Prostate gland (tissue), 2 donors: ENCODE results near the gene SLC25A36. TPM values are rescaled to one million over a fixed set of nuclear protein-coding genes. Genes with fewer than 3 reads are reported as not detected.

Experiments used
- DNase-seq: peaks from one replicate; pipeline ENCODE4 v3.0.0-alpha.2; 2019; ENCODE audit warnings: low spot score
- H3K27ac ChIP-seq, 2 donors: fragments of 200-600 bp; sonication (generic); 2 replicates each; pipeline ENCODE4 v1.5.1; 2017 to 2019
- H3K27me3 ChIP-seq: fragments of 200-600 bp; sonication (generic); replicated peaks from 2 replicates; pipeline ENCODE4 v1.5.1; 2019; ENCODE audit not compliant: insufficient read depth
- H3K36me3 ChIP-seq, 2 donors: fragments of 200-600 bp; sonication (generic); 1 replicate in 1 of 2; 2 replicates in 1 of 2; pipeline versions ENCODE4 v1.5.1 to v1.8.1; 2017 to 2019
- H3K4me1 ChIP-seq: fragments of 200-600 bp; sonication (generic); replicated peaks from 2 replicates; pipeline ENCODE4 v1.5.1; 2019
- H3K4me3 ChIP-seq, 2 donors: fragments of 200-600 bp; sonication (generic); 2 replicates each; pipeline ENCODE4 v1.5.1; 2017 to 2019
- H3K9me3 ChIP-seq: fragments of 200-600 bp; sonication (generic); 2 replicates; pipeline ENCODE4 v1.5.1; 2017
- CTCF ChIP-seq, 4 experiments: fragments of 200-600 bp in 2 of 4; fragments of 450-650 bp in 2 of 4; sonication (generic) in 2 of 4; IDR thresholded peaks; 1 replicate in 3 of 4; 2 replicates in 1 of 4; pipeline ENCODE4 v1.5.1; 2016 to 2019; ENCODE audit warnings: antibody characterized with exemption in 4 of 4, mild to moderate bottlenecking in 2 of 4, moderate library complexity in 2 of 4
- POLR2A ChIP-seq: fragments of 450-650 bp; IDR thresholded peaks from one replicate; pipeline ENCODE4 v1.6.1; 2016; ENCODE audit warnings: antibody characterized with exemption, mild to moderate bottlenecking
- POLR2AphosphoS5 ChIP-seq: sonication (generic); formaldehyde crosslinking; IDR thresholded peaks from one replicate; pipeline ENCODE4 v1.6.1; 2017; ENCODE audit warnings: antibody characterized with exemption
- WGBS: methylation state at CpG from one replicate; pipeline ENCODE4 v1.1.5; 2018; 5-methylcytosine and 5-hydroxymethylcytosine counted together
- intact Hi-C: fragments of 100-400 bp; cut with DNase I; formaldehyde crosslinking; loops from one replicate; pipeline ENCODE4 v1.14.2; 2022
- total RNA-seq, 2 donors: library from RNA; depleted of rRNA; stranded (reverse); fragments of >200 nt; gene quantifications; one replicate each; pipeline ENCODE4 v1.1.0, GENCODE V29; 2016

SLC25A36 gene
- total RNA-seq, 2 donors from 2014 or later = 91.0 to 93.9 TPM

DNA sequence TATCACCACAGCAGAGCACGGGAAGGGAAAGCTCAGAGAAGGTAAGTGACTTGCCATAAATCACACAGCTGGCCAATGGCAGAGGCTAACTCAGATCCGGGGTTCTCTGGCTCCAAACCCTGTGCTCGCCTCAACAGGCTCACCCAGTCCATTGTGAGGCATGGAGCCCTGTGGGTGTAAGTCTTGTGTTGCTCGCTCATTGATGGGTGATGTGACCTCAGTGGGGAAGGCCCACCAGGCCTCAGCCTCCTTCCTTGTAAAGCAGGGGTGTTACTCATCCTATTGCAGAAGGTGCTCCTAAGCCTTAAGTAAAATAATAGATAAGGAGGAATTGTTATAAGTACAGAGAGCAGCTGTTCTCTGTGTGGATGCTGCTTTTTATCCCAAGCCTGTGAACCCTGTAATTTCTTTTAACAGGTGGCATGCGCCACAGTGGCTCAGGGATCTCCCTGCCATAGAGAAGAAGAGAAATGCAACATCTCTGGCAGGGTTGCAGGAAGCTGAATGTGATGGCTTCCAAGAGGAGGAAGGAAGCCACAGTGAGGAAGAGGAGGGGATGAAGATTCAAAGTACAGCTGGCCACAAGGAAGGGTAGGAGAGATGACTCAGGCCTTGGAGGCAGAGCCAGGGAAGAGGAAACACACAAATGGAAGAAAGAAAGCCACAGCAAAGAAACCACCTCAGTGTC, 78.7 kb downstream of the SLC25A36 start:
- WGBS = 83% methylated on average over 5 of the region's 5 CpGs
- H3K4me3 ChIP-seq = no peak overlapping the region
- TF ChIP-seq CTCF (IDR thresholded peaks at IDR 0.05) = no peak
- no peak for TF ChIP-seq POLR2AphosphoS5
- TF ChIP-seq POLR2A = no peak
- H3K27me3 ChIP-seq = no peaks in the 10 kb centered on the region
- H3K36me3 ChIP-seq = no peaks in the 10 kb centered on the region
- DNase-seq = no peak
- no peak overlapping the region for H3K27ac ChIP-seq
- no peaks in the 10 kb centered on the region for H3K9me3 ChIP-seq
- intact Hi-C loops = no loop called here
- H3K4me1 ChIP-seq = no peaks in the 10 kb centered on the region

DNA sequence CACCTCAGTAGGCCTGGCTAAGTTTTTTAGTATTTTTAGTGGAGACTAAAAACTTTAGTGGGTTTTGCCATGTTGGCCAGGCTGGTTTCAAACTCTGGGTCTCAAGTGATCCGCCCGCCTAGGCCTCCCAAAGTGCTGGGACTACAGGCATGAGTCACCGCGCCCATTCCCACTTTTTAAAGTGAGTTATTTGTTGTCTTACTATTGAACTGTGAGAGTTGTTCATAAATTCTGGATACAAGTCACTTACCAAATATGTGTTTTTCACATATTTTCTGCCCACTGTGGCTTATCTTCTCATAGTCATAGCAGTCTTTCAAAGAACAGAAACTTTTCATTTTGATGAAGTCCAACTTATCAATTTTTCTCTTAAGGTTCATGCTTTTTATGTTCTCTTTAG, 79.6 kb downstream of the SLC25A36 start:
- no peaks in the 10 kb centered on the region for H3K9me3 ChIP-seq
- DNase-seq = no peak
- no peak overlapping the region for H3K4me3 ChIP-seq
- H3K27ac ChIP-seq = no peak overlapping the region
- H3K36me3 ChIP-seq = no peaks in the 10 kb centered on the region
- TF ChIP-seq POLR2A (no peak), CTCF (IDR thresholded peaks at IDR 0.05) (no peak), POLR2AphosphoS5 (no peak)
- 98% methylated on average over 4 of the region's 4 CpGs for WGBS
- H3K4me1 ChIP-seq = no peaks in the 10 kb centered on the region
- no peaks in the 10 kb centered on the region for H3K27me3 ChIP-seq
- intact Hi-C loops = no loop called here

Other genes starting within 250 kb of the SLC25A36 start
- gene SPSB4, start 109.5 kb downstream of the SLC25A36 start, total RNA-seq = 1 to 10 TPM in 1 of 2 donors, not detected in 1; 1.0 TPM